HCT116 (cell line): ENCODE data around the gene HMBS. TPM values are rescaled to one million over a fixed set of nuclear protein-coding genes. Genes with fewer than 3 reads are reported as not detected.

Experiments used
- ATAC-seq: fragments of 200-7000 bp; cut with Tn5 transposase; 2 replicates; pipeline ENCODE4 v1.9.1; 2020; ENCODE audit warnings: mild to moderate bottlenecking, moderate library complexity
- BruUV-seq: library from RNA; stranded (reverse); fragments of 400-500 nt; replicated peaks from 2 replicates; lab custom pipeline; 2021; lab: Mats Ljungman, UMichigan
- CTCF ChIA-PET: fragments of 300-600 bp; sonication (Branson Sonifier 250); formaldehyde crosslinking; loops from one replicate; lab custom pipeline; 2021; ENCODE audit warnings: antibody characterized with exemption; lab: Charles Lee
- POLR2A ChIA-PET: fragments of 300-600, 350-600 bp; sonication (Branson Sonifier 250); formaldehyde crosslinking; loops from one replicate; lab custom pipeline; 2021; ENCODE audit warnings: antibody characterized with exemption; lab: Charles Lee
- RAD21 ChIA-PET, 2 experiments: fragments of 300-600 bp; sonication (Branson Sonifier 250); formaldehyde crosslinking; loops; one replicate each; lab custom pipeline; 2023; ENCODE audit warnings: low total read pairs in 2 of 2; ENCODE audit not compliant: uncharacterized antibody in 2 of 2, unreplicated experiment in 2 of 2, low non-redundant PET in 1 of 2; lab: Charles Lee
- DNase-seq: peaks from one replicate; pipeline ENCODE4 v3.0.0-alpha.2; 2010; ENCODE audit warnings: low read depth, low spot score
- H2AFZ ChIP-seq: fragments of 200-600 bp; shearing (Covaris generic), sonication (generic); 2 replicates; pipeline ENCODE4 v1.6.1; 2017; ENCODE audit warnings: low read depth, mixed run types, mixed read lengths, antibody characterized with exemption, low read length; ENCODE audit not compliant: poor library complexity, severe bottlenecking
- H3K27ac ChIP-seq: 2 replicates; pipeline ENCODE4 v1.5.1; 2012; ENCODE audit warnings: low read depth, low read length
- H3K27me3 ChIP-seq: fragments of 200-600 bp; sonication (generic); 2 replicates; pipeline ENCODE4 v1.6.1; 2016; ENCODE audit warnings: mixed run types, low read length, mixed read lengths; ENCODE audit not compliant: insufficient read depth
- H3K36me3 ChIP-seq, 2 experiments: fragments of 200-500 bp in 1 of 2; fragments of 200-600 bp in 1 of 2; sonication (Bioruptor generic) in 1 of 2; sonication (generic) in 1 of 2; 2 replicates each; pipeline versions ENCODE4 v1.5.1 to v1.6.1; 2014 to 2016; ENCODE audit warnings: low read length in 2 of 2, inconsistent platforms in 1 of 2, mixed read lengths in 1 of 2, mixed run types in 1 of 2; ENCODE audit not compliant: insufficient read depth in 2 of 2, control insufficient read depth in 1 of 2
- H3K4me1 ChIP-seq, 2 experiments: fragments of 200-600 bp in 1 of 2; sonication (generic) in 1 of 2; 2 replicates each; pipeline versions ENCODE4 v1.5.1 to v1.6.1; 2012 to 2017; ENCODE audit warnings: low read length in 2 of 2, inconsistent platforms in 1 of 2, mild to moderate bottlenecking in 1 of 2, mixed read lengths in 1 of 2, mixed run types in 1 of 2, moderate library complexity in 1 of 2; ENCODE audit not compliant: insufficient read depth in 2 of 2, control insufficient read depth in 1 of 2
- H3K4me2 ChIP-seq: fragments of 200-600 bp; sonication (generic); 2 replicates; pipeline ENCODE4 v1.6.1; 2017; ENCODE audit warnings: mixed run types, low read length, mixed read lengths
- H3K4me3 ChIP-seq, 2 experiments: fragments of 200-600 bp in 1 of 2; sonication (generic) in 1 of 2; replicated peaks in 1 of 2; 2 replicates each; pipeline ENCODE4 v1.5.1; 2011 to 2016; ENCODE audit warnings: low read length in 2 of 2, control low read depth in 1 of 2, low read depth in 1 of 2, mild to moderate bottlenecking in 1 of 2, mixed read lengths in 1 of 2, mixed run types in 1 of 2
- H3K79me2 ChIP-seq: fragments of 200-600 bp; sonication (generic); 2 replicates; pipeline ENCODE4 v1.6.1; 2017; ENCODE audit warnings: mild to moderate bottlenecking, mixed run types, low read length, moderate library complexity, mixed read lengths; ENCODE audit not compliant: insufficient read depth
- H3K9ac ChIP-seq: fragments of 200-600 bp; sonication (generic); 2 replicates; pipeline ENCODE4 v1.6.1; 2016; ENCODE audit warnings: low read length, mixed read lengths
- H3K9me2 ChIP-seq: fragments of 200-600 bp; sonication (generic), shearing (Covaris generic); 2 replicates; pipeline ENCODE4 v1.6.1; 2017; ENCODE audit warnings: mixed run types, mild to moderate bottlenecking, moderate library complexity; ENCODE audit not compliant: insufficient read depth
- H3K9me3 ChIP-seq, 2 experiments: fragments of 200-500 bp in 1 of 2; fragments of 200-600 bp in 1 of 2; sonication (Bioruptor generic) in 1 of 2; sonication (generic) in 1 of 2; 2 replicates each; pipeline ENCODE4 v1.6.1; 2014 to 2017; ENCODE audit warnings: low read length in 2 of 2, mixed read lengths in 2 of 2, inconsistent platforms in 1 of 2, low read depth in 1 of 2, mild to moderate bottlenecking in 1 of 2, mixed run types in 1 of 2, moderate library complexity in 1 of 2; ENCODE audit not compliant: control insufficient read depth in 1 of 2, insufficient read depth in 1 of 2
- H4K20me1 ChIP-seq: fragments of 200-600 bp; sonication (generic), shearing (Covaris generic); 2 replicates; pipeline ENCODE4 v1.6.1; 2017; ENCODE audit warnings: mixed run types, mild to moderate bottlenecking, moderate library complexity; ENCODE audit not compliant: insufficient read depth
- CBX3 ChIP-seq: IDR thresholded peaks from 2 replicates; pipeline ENCODE4 v1.6.1; 2012; ENCODE audit warnings: low read depth
- EGR1 ChIP-seq: IDR thresholded peaks from 2 replicates; pipeline ENCODE4 v1.6.1; 2012; ENCODE audit warnings: low read depth
- ELF1 ChIP-seq: IDR thresholded peaks from 2 replicates; pipeline ENCODE4 v1.6.1; 2012; ENCODE audit warnings: low read depth, borderline replicate concordance
- EZH2 ChIP-seq: fragments of 200-600 bp; sonication (generic); IDR thresholded peaks from 2 replicates; pipeline ENCODE4 v1.6.1; 2017; ENCODE audit warnings: antibody characterized with exemption, mixed run types
- FOSL1 ChIP-seq: IDR thresholded peaks from 2 replicates; pipeline ENCODE4 v1.6.1; 2012; ENCODE audit warnings: low read depth
- POLR2A ChIP-seq: IDR thresholded peaks from 2 replicates; pipeline ENCODE4 v1.7.0; 2011; ENCODE audit warnings: borderline replicate concordance; ENCODE audit not compliant: insufficient read depth, insufficient read length; ENCODE audit errors: extremely low read depth
- POLR2AphosphoS5 ChIP-seq: IDR thresholded peaks from 2 replicates; pipeline ENCODE4 v1.6.1; 2011; ENCODE audit warnings: mild to moderate bottlenecking, low read depth, low read length, moderate library complexity
- RAD21 ChIP-seq: IDR thresholded peaks from 2 replicates; pipeline ENCODE4 v1.6.1; 2012; ENCODE audit warnings: low read depth, mild to moderate bottlenecking
- SIN3A ChIP-seq: IDR thresholded peaks from 2 replicates; pipeline ENCODE4 v1.6.1; 2012; ENCODE audit warnings: low read depth
- SP1 ChIP-seq: IDR thresholded peaks from 2 replicates; pipeline ENCODE4 v1.6.1; 2012; ENCODE audit warnings: low read depth
- TCF7L2 ChIP-seq: IDR thresholded peaks from 2 replicates; pipeline ENCODE4 v1.7.0; 2011; ENCODE audit warnings: borderline replicate concordance, inconsistent platforms; ENCODE audit not compliant: insufficient read depth, insufficient read length; ENCODE audit errors: extremely low read depth
- YY1 ChIP-seq: IDR thresholded peaks from 2 replicates; pipeline ENCODE4 v1.6.1; 2011; ENCODE audit warnings: low read length, low read depth, moderate library complexity, mild to moderate bottlenecking; ENCODE audit not compliant: insufficient replicate concordance; ENCODE audit errors: extremely low read depth
- intact Hi-C: fragments of 100-400 bp; cut with micrococcal nuclease; formaldehyde crosslinking; loops from 2 replicates; pipeline ENCODE4 v1.10.0; 2022
- total RNA-seq: library from RNA; stranded (reverse); gene quantifications from one replicate; pipeline ENCODE4 v1.2.1, GENCODE V29; 2021; ENCODE audit not compliant: unreplicated experiment
- TF ChIP-seq, protein P1 (sequence below): IDR thresholded peaks from 2 replicates; pipeline ENCODE4 v1.6.1; 2012
- TF ChIP-seq, protein P2 (sequence below): IDR thresholded peaks from 2 replicates; pipeline ENCODE4 v1.6.1; 2011; ENCODE audit warnings: mild to moderate bottlenecking, low read length, moderate library complexity; ENCODE audit not compliant: insufficient replicate concordance; ENCODE audit errors: extremely low read depth
- TF ChIP-seq, protein P3 (sequence below), 3 experiments: fragments of 200-600 bp in 1 of 3; sonication (generic) in 1 of 3; IDR thresholded peaks in 2 of 3; conservative IDR thresholded peaks in 1 of 3; 2 replicates each; pipeline ENCODE4 v1.5.1; 2012 to 2017; ENCODE audit warnings: low read depth in 2 of 3, low read length in 2 of 3, antibody characterized with exemption in 1 of 3, borderline replicate concordance in 1 of 3, control low read depth in 1 of 3, mild to moderate bottlenecking in 1 of 3, mixed read lengths in 1 of 3, mixed run types in 1 of 3, moderate library complexity in 1 of 3; ENCODE audit not compliant: insufficient read depth in 1 of 3
- TF ChIP-seq, protein P4 (sequence below): IDR thresholded peaks from 2 replicates; pipeline ENCODE4 v1.6.1; 2012

Gene HMBS
- total RNA-seq, 1 experiment from 2014 or later: 69.0 TPM

DNA sequence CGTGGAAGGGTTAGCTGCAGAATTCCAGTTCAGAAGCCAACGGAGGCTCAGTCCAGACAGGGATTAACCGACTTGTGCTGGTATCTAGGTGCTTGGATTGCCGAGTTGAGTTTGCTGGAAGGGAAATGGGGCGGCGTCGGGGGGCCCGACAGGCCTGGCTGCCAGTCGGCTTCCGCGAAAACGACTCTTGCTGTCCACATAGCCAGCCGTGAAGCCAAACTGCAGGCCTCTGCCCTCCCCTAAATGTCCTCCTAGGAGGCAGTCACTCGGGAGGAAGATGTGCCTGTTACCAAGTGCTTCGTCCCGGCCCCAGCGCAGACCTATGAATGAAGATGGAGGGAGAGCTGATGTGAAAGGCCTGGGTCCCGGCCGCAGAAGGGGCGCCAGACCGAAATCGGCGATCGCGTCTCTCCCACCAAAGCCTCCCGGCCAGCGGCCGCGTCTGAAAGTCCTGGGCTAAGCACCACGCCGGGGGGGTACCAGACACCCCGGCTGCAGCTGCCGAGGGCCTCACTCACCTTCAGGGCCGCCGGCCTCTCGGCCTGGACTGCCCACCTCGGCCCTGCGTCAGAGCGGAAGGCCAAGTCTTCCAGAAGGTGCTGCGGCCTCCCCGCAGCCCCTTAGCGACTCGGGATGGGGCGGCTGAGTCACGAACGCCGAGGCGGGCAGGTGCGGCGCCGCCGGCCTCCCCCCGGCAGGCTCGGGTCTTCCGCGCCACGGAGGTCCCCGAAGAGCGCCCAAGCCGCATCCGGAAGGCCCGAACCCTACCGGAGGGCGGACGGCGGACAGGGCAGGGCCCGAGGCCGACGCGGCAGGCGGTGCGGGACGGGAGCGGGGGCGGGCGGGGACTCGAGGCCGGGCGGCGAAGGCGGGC lies 9.5 kb downstream of the HMBS start:
- H3K27ac ChIP-seq: peak overlapping the region; percentile 93
- DNase-seq (no peak), ATAC-seq (peak; percentile 5)
- peaks cover 12 to 23% of the 10 kb centered on the region in 2 experiments for H3K4me1 ChIP-seq
- intact Hi-C loops: no loop called here
- H2AFZ ChIP-seq: no peak overlapping the region
- H3K36me3 ChIP-seq: peaks cover 14 to 45% of the 10 kb centered on the region in 2 experiments
- peak overlapping the region; percentile 83 to 97 for H3K4me3 ChIP-seq
- CTCF ChIA-PET: interaction anchor here (1.1 to 2.6 kb wide), 3 partner anchors 8 to 244 kb away, joined by 3 to 20 read pairs (median 4); partner anchors contain the start of gene HMBS
- H4K20me1 ChIP-seq: peaks cover 11% of the 10 kb centered on the region; the same call in 1 of the 2 replicates
- POLR2A ChIA-PET: interaction anchor here (0.9 to 2.6 kb wide), 10 partner anchors 8 to 267 kb away, joined by 3 to 27 read pairs (median 4); partner anchors contain the start of genes C2CD2L, HINFP, HMBS and NLRX1
- RAD21 ChIA-PET: interaction anchor here in 1 of 2 experiments (0.6 kb wide), 1 partner anchor 33 kb away, joined by 9 read pairs; no protein-coding TSS in a partner anchor
- no peaks in the 10 kb centered on the region for H3K9me2 ChIP-seq
- peak overlapping the region; percentile 80 for H3K4me2 ChIP-seq
- H3K79me2 ChIP-seq: peaks cover 36% of the 10 kb centered on the region
- H3K9ac ChIP-seq: peak overlapping the region; percentile 99
- H3K27me3 ChIP-seq: no peaks in the 10 kb centered on the region
- no peak for TF ChIP-seq SP1
- no peak for TF ChIP-seq YY1
- TF ChIP-seq POLR2AphosphoS5: peak; percentile 49
- TF ChIP-seq ELF1: no peak
- TF ChIP-seq EZH2: no peak
- TF ChIP-seq CBX3: no peak
- TF ChIP-seq, protein P1, sequence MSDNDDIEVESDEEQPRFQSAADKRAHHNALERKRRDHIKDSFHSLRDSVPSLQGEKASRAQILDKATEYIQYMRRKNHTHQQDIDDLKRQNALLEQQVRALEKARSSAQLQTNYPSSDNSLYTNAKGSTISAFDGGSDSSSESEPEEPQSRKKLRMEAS: no peak
- TF ChIP-seq, protein P2, sequence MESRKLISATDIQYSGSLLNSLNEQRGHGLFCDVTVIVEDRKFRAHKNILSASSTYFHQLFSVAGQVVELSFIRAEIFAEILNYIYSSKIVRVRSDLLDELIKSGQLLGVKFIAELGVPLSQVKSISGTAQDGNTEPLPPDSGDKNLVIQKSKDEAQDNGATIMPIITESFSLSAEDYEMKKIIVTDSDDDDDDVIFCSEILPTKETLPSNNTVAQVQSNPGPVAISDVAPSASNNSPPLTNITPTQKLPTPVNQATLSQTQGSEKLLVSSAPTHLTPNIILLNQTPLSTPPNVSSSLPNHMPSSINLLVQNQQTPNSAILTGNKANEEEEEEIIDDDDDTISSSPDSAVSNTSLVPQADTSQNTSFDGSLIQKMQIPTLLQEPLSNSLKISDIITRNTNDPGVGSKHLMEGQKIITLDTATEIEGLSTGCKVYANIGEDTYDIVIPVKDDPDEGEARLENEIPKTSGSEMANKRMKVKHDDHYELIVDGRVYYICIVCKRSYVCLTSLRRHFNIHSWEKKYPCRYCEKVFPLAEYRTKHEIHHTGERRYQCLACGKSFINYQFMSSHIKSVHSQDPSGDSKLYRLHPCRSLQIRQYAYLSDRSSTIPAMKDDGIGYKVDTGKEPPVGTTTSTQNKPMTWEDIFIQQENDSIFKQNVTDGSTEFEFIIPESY: no peak
- no peak for TF ChIP-seq SIN3A
- TF ChIP-seq, protein P3, sequence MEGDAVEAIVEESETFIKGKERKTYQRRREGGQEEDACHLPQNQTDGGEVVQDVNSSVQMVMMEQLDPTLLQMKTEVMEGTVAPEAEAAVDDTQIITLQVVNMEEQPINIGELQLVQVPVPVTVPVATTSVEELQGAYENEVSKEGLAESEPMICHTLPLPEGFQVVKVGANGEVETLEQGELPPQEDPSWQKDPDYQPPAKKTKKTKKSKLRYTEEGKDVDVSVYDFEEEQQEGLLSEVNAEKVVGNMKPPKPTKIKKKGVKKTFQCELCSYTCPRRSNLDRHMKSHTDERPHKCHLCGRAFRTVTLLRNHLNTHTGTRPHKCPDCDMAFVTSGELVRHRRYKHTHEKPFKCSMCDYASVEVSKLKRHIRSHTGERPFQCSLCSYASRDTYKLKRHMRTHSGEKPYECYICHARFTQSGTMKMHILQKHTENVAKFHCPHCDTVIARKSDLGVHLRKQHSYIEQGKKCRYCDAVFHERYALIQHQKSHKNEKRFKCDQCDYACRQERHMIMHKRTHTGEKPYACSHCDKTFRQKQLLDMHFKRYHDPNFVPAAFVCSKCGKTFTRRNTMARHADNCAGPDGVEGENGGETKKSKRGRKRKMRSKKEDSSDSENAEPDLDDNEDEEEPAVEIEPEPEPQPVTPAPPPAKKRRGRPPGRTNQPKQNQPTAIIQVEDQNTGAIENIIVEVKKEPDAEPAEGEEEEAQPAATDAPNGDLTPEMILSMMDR (IDR thresholded peaks at IDR 0.05 in 2 of 3, conservative IDR thresholded peaks at IDR 0.05 in 1 of 3; ENCODE audit: borderline replicate concordance in 1 of 3, insufficient read depth in 1 of 3, low read depth in 2 of 3, low read length in 2 of 3): no peak
- no peak for TF ChIP-seq RAD21
- peak; percentile 57 for TF ChIP-seq POLR2A
- TF ChIP-seq EGR1: no peak
- TF ChIP-seq TCF7L2: no peak
- TF ChIP-seq, protein P4, sequence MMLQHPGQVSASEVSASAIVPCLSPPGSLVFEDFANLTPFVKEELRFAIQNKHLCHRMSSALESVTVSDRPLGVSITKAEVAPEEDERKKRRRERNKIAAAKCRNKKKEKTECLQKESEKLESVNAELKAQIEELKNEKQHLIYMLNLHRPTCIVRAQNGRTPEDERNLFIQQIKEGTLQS: no peak
- no peak for TF ChIP-seq FOSL1
- no TSS peak for BruUV-seq
- no peaks in the 10 kb centered on the region for H3K9me3 ChIP-seq
